Stimulated activated CD8-positive, alpha-beta memory T cell treated with anti-CD3 and anti-CD28 coated beads, Interleukin-15, amount 100 ng/mL, for 24 hours (primary cell): ENCODE measurements around the gene ASMTL.
"Not testable (repeated sequence)": the region's sequence is repeated elsewhere in the genome, so short reads cannot be mapped to it uniquely, and the experiment has no call there.

Source experiments
- DNase-seq: peaks from one replicate; pipeline ENCODE4 v3.0.0-alpha.2; 2020; ENCODE audit warnings: low read depth

Gene ASMTL

DNA sequence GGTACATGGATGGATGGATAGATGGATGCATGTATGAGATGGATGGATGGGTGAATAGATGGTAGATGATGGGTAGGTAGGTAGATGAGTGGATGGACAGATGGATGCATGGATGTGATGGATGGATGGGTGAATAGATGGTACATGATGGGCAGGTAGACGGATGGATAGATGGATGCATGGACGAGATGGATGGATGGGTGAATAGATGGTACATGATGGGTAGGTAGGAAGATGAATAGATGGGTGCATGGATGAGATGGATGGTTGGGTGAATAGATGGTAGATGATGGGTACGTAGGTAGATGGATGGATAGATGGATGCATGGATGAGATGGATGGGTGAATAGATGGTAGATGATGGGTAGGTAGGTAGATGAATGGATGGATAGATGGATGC, 48.8 kb downstream of the ASMTL start:
- DNase-seq = not testable (repeated sequence)

DNA sequence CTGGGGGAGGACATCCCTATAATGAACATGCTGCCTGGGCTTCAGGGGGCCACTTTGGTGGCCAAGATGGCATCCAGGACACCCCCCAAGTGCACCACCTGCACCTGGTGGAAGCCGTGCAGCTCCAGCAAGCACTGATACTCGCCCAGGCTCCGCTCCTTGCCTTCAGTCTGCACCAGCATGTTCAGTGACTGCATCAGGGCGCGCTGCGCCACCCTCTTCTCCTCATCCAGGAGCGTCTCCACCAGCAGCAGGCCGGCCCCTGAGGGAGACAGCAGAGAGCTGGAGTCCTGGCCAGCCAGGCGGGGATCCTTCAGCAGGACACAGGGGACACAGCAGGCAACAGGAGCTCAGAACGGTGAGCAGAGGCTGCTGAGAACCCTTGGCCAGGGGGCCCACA, 49.5 kb downstream of the ASMTL start:
- no peak for DNase-seq

DNA sequence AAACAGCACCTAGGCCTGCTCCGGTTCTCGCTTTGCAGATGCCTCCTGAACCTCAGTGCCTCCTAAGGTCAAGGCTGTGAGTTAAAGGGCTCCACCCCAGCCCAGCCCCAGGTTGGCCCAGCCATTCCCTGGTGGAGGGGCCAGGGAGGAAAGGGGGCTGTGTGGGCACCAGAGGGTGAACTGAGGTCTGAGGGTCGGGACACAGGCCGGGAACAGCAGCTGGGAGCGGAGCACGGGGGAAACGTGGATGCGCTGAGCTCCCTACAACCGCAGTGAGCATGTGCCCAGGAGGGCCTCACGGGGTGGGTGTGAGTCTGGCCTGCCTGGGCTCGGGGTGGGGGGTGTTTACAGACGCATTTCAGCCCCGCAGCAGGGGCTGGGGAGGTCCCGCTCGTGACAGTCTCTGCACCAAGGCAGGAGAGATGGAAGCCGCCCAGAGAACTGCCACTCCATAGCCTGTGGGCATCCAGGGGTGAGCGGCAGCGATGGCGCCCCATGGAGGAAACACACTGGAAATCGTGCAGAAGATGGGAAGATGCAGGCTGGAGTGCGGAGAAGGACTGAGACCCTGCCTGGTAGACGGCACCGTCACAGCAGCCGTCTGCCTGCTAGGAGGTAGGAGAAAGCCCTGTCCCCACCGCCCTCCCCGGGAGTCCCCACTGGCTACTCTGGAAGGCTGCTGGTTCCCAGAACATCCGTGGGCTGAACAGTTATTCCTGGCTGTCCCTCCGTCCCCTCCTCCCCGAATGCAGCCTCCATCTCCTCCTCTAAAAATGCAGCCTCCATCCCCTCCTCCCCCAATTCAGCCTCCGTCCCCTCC, 50.9 kb downstream of the ASMTL start:
- no peak for DNase-seq

DNA sequence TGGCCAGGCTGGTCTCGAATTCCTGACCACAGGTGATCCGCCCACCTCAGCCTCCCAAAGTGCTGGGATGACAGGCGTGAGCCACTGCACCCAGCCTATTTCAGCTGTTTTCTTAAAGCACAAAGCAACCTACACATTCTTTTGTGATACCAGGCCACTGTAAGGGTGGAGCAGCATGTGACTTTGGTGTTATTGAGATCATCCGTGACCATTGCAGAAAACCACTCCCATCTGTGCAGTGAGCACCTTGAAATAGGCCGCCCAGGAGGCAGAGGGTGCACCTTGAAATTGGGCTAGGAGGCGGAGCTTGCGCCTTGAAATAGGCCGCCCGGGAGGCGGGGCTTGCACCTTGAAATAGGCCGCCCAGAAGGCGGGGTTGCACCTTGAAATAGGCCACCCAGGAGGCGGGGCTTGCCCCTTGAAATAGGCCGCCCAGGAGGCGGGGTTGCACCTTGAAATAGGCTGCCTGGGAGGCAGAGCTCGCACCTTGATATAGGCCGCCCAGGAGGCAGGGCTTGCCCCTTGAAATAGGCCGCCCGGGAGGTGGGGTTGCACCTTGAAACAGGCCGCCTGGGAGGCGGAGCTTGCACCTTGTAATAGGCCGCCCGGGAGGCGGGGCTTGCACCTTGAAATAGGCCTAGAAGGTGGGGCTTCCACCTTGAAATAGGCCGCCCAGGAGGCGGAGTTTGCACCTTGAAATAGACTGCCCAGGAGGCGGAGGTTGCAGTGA, 51.8 kb downstream of the ASMTL start:
- no peak for DNase-seq

DNA sequence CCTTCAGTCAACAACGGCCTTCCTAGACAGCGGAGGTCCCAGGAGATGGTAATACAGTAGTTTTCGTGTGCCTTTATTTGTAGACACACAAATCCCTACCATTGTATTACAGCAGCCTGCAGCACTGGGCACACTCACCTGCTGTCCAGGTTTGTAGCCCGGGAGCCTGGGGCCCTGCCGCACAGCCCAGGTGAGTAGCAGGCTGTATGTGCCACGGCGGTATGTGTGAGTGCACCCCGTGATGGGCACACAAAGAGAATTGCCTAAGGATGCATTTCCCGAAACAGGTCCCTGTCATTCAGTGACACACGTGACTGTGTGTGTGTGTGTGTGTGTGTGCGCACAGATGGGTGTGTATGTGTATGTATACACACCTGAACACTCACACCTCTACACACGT, 52.7 kb downstream of the ASMTL start:
- DNase-seq = no peak

DNA sequence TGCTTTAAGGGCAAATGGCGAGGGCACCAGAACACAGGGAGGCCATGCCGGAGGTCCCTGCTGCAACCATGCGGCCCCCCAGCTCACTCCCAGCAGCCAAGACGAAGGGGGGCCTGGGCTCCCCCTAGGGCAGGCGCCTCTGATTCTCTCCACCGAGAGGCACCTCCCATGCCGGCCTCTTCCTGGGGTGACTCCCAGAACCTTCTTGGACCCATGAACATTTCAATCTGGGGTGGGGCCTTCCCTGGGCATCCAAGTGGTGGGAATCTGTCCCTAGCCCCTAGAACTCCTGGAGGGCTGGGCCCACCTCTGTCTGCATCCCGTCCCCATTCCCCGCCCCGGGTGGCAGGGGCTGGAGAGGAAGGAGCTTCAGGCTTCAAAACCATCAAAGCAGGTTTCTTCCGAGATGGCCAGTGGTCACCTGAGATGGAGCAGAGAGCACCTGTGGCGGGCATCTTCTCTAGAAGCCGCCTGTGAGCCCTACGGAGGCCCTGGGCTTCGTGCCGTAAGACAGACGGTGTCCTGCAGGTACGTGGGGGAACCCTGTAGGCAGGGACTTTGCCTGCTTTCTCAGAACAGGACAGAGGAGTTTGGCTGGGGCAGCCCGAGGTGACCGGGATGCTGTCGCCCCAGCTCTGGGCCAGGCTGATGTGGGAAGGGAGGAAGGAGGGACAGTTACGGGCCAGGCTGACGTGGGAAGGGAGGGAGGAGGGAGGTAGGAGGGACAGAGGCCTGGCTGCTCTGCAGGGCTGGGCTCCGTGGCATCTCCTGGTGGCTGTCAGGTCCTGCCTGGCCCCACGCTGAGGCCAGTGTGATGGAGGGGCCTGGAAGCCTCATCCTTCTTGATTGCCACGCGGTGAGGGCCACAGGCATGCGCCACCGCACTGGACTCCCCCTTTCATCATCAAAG, 54.0 kb downstream of the ASMTL start:
- no peak for DNase-seq

DNA sequence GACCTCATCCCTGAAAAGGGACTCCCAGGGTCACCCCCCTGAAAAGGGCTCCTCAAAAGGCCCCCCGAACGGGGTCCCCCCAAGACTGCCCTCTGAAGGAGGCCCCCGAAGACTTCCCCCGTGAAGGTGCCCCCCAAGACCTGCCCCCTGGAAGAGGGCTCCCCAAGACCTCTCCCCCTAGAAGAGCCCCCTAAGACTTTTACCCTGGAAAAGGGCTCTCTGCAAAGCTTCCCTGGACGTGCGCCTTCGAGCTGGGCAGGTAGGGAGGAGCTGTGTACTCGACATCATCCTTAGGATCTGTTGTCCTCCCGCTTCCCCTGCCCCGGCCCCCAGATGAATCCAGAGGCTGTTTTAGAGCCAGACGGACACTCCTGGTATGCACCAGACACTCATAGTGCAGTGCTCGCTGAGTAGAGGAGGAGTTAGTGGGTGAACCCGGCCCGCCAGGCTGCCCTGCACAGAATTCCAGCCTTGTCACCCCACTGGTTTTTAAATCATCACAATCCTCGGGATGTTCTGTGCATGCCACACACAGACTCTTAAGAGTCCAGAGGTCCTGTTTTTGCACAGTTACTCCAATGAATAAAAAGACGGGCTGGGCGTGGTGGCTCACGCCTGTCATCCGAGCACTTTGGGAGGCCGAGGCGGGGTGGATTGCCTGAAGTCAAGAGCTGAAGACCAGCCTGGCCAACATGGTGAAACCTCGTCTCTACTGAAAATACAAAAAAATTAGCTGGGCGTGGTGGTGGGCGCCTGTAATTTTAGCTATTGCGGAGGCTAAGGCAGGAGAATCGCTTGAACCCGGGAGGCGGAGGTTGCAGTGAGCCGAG, 55.1 kb downstream of the ASMTL start:
- no peak for DNase-seq

DNA sequence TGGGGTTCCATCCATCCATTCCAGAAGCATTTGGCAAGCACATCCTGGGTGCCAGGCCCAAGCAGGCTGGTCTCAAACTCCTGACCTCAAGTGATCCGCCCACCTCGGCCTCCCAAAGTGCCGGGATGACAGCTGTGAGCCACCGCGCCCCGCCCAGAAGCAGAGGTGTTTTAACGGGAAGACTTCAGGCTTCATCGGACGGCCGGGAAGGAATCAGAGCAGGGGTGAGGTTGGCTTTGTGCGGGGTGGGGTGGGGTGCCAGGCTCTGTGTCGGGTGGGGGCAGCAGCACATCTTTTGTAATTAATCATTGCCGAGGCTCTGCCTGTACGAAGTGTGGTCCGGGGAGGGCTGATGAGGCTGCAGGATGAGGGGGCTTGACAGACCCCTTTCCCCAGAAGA, 55.7 kb downstream of the ASMTL start:
- no peak for DNase-seq

DNA sequence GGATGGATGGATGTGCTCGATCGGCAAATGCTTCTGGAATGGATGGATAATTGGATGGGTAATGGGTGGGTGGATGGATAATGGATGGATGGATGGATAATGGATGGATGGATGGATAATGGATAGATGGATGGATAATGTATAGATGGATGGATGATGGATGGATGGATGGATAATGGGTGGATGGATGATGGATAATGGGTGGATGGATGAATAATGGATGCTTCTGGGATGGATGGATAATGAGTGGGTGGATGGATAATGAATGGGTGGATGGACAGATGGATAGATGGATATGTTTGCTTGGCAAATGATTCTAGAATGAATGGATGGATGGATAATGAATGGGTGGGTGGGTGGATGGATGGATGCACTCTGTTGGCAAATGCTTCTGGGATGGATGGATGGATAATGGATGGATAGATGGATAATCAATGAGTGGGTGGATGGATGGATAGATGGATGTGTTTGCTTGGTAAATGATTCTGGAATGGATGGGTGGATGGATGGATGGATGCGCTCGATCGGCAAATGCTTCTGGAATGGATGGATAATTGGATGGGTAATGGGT, 57.0 kb downstream of the ASMTL start:
- DNase-seq = no peak

DNA sequence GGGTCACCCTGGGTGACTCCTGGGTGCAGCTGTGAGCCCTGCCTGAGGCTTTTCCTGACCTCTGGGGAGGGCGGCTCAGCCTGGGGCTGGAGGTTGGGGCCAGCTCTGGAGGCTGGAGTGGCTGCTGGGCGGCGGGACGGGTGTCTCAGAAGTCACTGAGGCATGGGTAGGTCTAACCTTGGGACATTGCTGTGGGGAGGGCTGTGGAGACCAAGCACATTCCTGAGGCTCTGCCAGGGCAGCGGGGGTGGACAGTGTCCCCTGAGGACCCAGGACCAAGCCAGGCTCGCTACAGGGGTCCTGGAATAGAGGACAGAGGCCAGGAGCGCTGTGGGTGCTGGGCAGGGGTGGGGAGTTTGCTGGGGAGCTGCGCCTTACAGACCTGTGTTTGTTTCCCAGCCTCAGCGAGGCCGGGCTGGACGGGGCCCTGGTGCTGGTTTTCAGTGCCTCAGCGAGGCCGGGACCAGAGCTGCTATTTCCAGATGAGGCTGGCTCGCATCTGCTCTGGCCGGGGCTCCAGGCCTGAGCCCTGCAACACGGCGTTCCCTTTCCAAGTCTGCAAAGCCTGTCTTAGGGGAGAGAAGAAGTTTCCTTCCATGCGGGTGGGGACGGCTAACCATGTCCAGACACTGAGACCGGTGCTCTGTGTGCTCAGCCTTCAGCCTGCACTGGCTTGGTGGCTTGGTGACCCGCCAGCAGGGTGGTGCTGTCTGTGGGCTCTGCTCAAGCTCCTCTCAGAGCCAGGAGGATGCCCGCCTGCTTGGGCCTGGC, 57.8 kb downstream of the ASMTL start:
- DNase-seq = no peak

DNA sequence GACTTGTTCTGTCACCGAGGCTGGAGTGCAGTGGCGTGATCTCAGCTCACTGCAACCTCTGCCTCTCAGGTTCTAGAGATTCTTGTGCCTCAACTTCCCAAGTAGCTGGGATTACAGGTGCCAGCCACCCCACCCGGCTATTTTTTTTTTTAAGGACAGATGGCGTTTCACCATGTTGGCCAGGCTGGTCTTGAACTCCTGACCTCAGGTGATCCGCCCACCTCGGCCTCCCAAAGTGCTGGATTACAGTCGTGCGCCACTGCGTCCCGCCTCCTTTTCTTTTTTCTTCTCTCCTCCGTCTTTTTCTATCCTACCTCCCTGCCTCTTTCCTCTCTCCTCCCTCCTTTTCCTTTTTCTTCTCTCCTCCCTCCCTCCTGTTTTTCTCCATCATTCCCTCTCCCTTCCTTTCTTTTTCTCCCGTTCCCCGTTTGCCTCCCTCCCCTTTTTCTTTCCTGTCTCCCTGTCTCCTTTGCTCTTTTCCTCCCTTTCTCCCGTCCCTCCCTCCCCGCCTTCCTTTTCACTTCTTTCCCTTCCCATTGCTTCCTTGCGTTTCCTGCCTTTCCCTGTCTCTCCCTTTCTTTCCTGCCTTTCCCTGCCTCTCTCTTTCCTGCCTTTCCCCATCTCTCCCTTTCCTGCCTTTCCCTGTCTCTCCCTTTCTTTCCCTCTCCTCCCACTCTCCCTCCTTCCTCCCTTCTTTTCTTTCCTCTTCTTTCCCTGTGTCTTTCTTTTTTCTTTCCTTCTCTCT, 58.7 kb downstream of the ASMTL start:
- DNase-seq = no peak

DNA sequence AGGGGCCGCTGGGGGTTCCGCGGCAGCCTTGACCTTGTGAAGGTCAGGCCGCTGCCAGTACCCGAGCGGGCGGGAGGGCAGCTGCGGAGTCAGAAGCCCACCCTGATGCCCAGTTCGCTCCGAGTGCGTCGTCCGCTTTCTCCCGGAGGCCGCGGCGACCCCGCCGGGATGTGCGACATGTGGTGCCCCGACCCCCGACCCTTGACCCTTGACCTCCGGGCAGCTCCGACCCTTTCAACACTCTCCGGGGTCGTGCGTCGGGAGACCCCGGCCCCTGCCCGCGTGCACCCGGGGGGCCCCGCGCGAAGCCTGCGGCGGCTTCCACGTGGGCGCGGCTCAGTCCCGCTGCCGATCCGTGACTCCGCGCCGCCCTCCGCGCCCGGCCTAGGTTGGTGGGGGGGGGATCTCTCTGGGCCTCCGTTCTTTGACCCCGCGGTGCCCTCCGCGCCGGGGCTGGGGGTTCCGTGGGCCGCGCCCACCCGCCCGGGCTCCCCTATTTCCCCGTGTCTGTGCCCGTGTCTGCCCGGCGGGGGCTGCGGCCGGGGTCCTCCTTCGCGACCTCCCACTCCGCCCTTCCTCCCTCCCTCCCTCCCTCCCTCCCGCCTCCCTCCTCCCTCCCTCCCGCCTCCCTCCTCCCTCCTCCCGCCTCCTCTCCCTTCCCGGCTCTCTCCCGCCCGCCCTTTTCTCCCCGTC, 60.2 kb downstream of the ASMTL start:
- DNase-seq = peak; percentile 29

DNA sequence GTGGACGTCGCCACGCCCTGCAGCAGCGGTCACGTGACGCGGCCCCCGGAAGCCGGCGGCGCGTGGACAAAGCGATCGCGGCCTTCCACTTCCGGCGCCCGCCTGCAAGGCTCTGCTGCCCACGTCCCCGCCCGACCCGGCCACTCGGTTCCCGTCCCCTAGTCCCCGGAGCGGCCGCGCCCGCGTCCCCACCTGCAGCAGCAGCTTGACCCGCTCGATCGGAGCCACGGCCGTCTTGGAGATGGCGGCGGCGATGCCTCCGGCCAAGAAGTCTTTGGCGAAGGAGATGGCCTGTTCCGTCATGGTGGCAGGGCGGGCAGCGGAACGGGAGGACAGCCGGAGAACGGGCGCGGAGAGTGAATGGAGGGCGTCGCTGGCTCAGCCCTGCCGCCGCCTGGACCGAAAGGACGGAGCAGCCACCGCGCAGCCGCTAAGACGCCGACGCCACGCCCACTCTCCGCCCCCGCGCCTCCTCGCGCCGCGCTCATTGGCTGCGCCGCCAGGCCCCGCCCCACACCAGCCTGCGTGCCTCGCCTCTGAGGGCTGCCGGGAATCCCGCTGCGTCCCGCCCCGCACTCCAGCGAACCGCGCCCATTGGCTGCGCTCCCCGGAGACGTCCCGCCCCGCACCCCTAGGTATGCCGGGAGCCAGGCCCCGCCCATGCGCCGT, 60.9 kb downstream of the ASMTL start, which contains the start of gene SLC25A6:
TSS of gene SLC25A6 (minus strand) at position 407 of the 669 bp plus-strand sequence. CDS start at position 303, 104 bp downstream.
- DNase-seq = peak; percentile 100

DNA sequence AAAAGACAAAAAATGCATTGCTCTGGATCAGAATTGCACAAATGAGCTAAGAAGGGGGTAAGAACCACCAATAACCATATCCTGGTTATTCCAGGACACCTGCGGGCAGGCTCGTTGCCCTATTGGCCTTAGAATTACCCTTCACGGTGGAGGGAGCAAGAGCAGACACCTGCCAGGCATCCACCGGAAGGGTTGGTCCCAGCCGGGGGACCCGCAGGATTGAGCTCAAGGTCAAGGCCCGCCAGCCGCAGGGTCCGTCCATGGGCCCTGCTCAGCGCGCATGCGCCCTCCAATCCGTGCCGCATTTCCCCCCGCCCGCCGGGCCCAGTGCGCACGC, 61.4 kb downstream of the ASMTL start:
- no peak for DNase-seq

DNA sequence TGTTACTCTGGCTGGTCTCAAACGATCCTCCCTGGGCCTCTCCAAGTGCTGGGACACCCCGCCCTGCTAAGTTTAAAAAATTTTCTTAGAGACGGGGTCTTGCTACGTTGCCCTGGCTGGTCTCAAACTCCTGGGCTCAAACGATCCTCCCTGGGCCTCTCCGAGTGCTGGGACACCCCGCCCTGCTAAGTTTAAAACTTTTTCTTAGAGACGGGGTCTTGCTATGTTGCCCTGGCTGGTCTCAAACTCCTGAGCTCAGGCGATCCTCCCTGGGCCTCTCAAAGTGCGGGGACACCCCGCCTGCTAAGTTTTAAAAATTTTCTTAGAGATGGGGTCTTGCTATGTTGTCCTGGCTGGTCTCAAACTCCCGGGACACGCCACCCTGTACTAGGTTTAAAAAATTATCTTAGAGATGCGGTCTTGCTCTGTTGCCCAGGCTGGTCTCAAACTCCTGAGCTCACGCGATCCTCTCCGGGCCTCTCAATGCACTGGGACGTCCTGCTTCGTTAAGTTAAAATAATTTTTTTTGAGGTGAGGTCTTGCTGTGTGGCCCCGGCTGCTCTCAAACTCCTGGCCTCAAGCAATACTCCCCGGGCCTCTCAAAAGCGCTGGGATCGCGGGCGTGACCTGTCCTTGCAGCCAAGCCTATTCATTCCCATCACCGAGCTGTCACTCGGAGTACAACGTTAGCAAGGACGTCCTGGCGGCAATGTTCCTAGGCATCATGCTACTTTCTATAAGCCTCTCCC, 61.9 kb downstream of the ASMTL start:
- DNase-seq = no peak

DNA sequence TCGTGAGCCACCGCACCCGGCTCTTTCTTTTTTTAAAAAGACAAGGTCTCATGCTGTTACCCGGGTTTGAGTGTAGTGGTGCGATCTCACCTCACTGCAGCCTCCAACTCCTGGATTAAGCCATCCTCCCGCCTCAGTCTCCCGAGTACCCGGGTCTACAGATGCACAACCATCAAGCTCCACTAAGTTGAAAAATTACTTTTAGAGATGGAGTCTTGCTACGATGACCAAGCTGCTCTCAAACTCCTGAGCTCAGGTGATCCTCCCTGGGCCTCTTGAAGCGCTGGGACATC, 62.8 kb downstream of the ASMTL start:
- DNase-seq = no peak

DNA sequence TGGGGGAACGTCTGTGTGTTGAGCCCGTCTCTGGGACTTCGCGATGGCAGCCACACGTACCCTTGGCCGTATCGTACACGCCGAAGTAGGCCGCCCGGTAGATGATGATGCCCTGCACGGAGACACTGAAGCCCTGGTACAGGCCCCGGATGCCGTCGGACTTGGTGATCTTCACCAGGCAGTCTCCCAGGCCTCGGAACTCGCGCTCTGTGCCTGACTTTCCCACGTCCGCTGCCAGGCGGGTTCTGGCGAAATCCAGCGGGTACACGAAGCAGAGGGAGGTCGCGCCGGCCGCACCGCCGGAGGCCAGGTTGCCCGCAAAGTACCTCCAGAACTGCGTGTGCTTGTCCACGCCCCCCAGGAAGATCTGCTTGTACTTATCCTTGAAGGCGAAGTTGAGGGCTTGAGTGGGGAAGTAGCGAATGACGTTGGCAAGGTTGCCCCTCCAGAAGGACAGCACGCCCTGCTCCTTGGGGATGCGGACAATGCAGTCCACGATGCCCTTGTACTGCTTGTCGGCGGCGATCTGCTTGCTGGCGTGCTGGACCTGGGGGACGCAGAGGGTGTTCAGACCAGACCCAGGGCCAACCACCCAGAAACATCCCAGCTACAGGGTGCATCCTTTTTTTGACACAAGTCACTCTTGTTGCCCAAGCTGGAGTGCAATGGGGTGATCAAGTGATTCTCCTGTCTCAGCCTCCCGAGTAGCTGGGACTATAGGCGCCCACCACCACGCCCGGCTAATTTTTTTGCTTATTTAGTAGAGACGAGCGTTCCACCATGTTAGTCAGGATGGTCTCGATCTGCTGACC, 63.3 kb downstream of the ASMTL start:
- DNase-seq = no peak
